ENCODE data around the gene ZIC4.
A peak's percentile ranks its signal among the peaks of the same experiment; 100 is the strongest.

Gene ZIC4

GRCh38 chr3:147406028-147406931 lies at the start of gene ZIC4:
ZIC4 (minus strand) TSS chr3:147406543; CDS start chr3:147402797, 3,746 bp downstream.
- FAIRE-seq: no peak

- no peak for FAIRE-seq
Observed at GRCh38 chr3:147449669-147450068, 43.3 kb upstream of the ZIC4 start.

DNA sequence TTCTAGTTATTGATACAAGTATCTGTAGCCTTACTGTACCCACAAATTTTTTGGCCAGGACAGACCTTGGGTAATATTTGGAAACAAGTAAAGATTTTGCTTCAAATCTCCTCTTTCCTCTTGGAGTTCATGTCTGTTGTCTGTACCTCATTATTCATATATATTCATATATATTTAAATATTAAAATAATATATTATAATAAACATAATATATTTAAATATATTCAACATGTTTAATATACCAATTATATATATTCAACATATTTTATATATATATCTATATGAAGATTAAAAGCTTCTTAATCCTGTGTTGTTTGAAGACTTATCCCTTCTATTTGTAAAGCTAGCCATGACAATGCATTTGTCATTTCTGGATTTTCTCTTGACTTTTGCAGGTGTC lies 40.9 kb upstream of the ZIC4 start:
- peak; percentile 42 for FAIRE-seq

DNA sequence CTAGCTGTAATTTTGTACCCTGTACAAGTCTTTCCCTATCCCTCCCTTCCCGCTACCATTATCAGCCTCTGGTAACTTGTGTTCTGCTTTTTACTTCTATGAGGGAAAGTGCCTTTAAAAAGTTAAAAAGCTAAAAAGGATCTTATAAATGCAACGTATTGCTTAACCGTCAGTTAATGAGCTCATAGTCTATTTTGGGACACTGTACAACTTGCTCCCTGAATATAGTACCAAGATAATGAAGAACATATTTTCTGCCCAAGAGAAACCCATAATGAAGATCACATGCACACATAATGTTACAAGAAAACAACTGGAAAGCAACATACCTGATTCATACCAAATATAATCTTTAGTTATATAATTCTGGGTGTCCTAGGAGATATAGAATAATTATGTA lies 25.4 kb upstream of the ZIC4 start:
- no peak for FAIRE-seq

- FAIRE-seq: no peak
Observed at GRCh38 chr3:147428754-147429153, 22.4 kb upstream of the ZIC4 start.

DNA sequence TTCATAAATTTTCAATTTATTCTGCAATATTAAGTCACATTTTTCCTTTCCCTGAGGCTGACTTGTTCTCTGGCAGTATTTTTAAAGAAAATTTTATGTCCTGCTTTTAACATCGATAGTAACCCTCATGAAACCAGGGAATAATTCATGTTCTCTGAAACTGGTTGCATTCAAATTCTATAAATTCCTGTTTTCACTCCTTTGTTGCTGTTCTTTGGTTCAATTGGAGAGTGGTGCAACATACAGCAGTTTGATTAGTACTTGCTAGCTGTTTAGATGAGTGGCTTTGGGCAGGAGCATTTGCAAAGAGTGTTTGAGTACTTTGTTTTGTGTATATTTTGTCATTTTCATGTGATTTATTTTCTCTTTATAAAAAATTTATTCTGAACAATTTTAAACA lies 22.0 kb upstream of the ZIC4 start:
- FAIRE-seq: no peak

DNA sequence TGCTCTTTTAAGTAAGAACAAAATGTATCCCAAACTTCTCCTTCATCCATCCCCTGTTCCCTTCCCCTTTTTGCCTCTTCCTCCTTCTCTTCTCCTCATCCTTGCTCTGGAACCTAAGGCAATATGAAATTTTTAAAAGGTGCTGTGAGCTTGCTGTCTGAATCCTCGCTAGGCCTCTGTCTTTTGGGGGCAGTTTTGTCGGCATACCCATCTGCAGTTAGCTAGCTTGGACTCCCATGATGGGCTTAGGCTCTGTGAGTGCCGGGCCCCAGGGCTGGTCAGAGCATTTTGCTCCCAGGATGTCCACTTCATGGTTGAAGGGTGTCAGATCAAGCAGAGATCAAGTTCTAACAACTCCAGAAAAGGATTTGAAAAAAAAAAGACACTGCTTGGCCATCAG lies 21.4 kb upstream of the ZIC4 start:
- no peak for FAIRE-seq

- no peak for FAIRE-seq
Observed at GRCh38 chr3:147426931-147427330, 20.6 kb upstream of the ZIC4 start.

DNA sequence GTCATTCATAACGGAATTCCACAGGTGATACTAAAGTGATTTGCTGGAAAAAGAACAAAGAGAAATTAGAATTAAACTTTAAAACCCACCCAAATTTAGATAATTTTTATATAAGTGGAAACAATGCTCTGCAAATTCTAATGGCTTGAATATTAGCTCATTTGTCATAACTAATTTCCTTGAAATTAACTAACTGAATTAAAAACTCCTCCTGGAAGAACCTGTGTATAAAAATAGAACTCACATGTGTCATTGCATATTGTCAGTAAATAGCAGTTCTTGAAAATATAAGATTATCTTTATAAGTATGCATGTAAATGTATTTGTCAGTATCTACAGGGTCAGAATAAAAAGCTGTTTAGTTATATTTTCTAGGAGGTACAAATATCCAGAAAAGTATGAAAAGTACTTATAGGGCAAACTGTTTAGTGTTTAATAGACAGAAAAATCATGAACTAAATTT lies 19.1 kb upstream of the ZIC4 start:
- FAIRE-seq: no peak

- no peak for FAIRE-seq
Observed at GRCh38 chr3:147424581-147425387, 18.4 kb upstream of the ZIC4 start.

- no peak for FAIRE-seq
Observed at GRCh38 chr3:147423798-147424580, 17.6 kb upstream of the ZIC4 start.

- no peak for FAIRE-seq
Observed at GRCh38 chr3:147423537-147423797, 17.1 kb upstream of the ZIC4 start.

DNA sequence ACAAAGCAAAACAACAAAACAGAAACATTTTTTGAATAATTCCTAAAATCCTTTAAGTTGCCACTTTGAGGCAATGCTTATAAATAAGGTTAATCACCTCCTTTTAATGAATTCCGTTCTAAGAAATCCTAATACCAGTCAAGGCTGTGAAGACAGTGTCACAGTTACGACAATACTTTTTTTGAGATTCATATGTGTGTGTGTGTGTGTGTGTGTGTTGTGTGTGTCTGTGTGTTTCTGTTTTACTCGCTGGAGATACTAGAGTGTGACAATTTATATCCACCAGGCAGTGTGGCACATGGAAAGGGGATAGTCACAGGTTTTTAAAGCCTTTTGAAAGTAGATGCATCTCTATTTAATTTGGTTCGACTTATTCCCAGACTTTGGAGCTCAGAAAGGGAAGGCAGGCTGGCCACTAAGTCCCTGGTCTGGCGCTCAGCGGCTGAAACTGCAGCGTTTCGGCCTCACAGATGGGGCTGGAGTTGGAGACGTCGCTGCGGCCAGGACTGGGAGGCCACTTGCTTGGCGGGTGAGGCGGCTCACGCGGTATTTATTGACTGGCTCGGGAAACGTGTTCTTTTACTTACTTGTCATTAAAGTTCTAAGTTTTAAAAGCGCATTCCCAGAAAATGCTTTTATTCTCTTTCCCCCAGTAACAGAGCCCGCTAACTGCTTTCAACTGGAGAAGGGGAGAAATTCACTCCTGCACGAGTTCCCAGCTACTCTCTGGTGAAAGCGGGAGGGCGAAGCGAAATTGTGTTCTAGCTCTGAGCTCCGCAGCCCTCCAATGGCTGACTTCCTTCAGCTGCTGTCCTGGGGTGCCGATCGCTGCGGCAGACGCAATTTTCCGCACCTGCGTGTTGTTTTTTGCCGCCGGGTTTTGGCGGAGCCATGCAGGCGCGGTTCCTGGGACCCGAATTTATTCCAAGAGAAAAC lies 16.5 kb upstream of the ZIC4 start:
- no peak for FAIRE-seq

GRCh38 chr3:147422196-147422595 lies 15.9 kb upstream of the ZIC4 start:
- no peak for FAIRE-seq

DNA sequence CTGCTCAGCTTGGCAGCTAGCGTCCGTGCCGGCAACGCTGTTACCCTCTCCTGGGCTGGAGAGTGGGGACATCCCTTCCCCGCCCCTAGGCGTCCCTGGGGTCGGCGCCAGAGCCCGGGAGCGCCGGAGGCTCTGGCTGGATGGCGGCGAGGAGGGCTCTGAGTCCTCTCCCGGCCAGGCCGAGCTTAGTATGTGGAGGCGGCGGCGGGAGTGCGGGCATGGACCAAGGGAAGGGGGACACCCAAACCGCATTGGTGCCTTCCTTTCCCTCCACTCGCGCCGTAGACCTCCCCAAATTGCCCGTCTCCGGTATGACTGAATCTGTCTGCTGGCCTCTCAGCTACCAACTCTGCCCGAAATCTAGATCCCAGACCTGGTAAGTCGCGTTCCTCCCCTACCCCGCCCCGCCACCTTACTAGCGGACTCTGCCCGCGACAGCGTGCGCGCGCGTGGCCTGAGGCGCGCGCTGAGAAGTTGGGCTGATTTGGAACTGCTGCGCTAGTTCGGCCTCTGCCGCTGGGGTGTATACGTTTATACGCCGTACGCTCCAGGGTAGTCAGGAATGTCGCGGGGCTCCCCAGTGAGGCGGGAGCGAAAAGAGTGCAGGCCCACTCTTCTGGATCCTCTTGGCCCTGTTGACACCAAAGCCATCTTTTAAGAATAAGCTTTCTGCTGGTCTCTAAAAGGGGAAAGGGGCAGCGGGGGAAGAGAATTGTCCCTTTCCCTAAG lies 15.0 kb upstream of the ZIC4 start:
- no peak for FAIRE-seq

- no peak for FAIRE-seq
Observed at GRCh38 chr3:147420353-147421183, 14.2 kb upstream of the ZIC4 start.

DNA sequence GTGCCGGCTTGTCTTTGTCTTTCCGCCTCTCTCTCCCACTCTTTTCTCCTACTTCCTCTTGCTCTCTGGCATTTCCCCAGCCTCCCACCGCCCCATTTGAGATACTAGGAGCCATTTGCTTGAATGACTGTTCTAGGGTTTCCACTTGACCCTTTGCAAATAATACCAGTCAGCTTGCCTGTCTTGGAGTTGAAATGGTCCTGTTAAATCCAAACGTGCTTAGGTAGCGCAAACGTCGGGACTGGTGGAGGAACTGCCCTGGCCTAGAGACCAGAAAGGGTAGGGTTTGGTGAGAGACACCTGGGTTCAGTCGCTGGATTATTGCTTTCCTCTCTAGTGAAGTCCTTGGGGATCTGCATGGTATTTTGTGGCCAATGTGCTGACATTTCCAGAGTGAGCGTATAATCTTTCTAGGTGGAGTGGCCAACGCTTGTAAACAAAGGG lies 13.5 kb upstream of the ZIC4 start:
- no peak for FAIRE-seq

- no peak for FAIRE-seq
Observed at GRCh38 chr3:147418808-147419701, 12.7 kb upstream of the ZIC4 start.

DNA sequence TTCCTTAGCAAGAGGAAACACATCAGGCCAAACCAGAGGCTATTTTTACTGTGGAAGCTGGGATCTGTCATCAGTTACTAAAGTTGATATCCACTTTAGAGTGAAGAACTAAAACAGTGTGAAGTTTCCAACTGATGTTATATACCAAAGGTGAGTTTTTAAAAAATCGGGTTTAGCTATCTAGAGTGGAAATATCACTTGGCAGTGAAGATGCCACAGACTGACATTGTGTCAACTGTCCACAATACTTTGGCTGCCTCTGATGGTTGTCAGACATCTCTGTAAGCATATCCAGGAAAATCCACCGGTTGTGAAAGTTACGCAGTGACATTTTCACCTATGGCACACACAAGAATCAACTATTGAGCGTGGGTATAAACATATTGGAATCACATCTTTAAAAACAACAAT lies 12.0 kb upstream of the ZIC4 start:
- FAIRE-seq: no peak

All from TTC549 (cell line).